ENCODE data around the gene SUCO.
"Not testable (repeated sequence)": the region's sequence is repeated elsewhere in the genome, so short reads cannot be mapped to it uniquely, and the experiment has no call there.

The SUCO gene

DNA sequence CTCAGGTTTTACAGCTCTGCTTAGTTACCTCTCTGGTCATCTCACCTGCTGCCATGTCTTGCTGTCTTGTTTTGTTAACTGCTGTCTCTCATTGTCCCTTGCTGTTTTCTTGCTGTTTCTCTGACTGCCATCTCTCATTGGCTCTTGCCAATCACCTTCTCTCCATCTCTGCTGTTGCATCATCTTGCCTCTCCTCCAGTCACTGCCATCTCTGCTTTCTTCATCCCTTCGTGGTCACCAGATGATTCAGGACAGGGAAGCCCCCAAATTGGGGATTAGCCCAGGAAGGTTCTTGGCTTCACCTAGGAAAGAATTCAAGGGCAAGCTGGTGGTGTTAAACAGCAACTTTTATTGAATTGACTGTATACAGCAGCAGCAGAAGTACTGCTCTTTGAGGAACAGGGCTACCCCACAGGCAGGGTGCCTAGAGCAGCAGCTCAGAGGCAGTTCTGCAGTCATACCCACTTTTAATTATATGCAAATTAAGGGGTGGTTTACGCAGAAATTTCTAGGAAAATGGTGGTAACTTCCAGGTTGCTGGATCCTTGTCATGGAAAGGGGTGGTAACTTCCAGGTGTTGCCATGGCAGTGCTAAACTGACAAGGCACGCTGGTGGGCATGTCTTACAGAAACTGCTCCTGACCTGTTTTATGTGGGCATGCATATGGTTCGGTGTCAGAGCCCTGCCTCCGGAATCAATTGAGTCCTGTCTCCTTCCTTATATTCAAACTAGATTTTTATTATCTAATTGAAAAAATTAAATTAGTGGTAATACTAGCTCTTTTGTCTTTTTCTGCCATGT, 33.4 kb downstream of the SUCO start:
- no peak for DNase-seq

DNA sequence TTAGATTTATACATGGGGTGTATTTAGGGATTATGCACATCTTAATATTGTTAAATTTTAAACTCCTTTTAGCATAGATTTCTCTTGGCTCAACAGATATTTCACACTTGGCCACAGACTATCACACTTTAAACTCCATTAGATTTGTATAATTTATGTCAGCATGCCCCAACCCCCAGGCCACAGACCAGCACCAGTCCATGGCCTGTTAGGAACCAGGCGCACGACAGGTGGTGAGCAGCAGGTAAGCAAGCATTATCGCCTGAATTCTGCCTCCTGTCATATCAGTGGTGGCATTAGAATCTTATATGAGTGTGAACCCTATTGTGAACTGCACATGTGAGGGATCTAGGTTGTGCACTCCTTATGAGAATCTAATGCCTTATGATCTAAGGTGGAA, 34.8 kb downstream of the SUCO start:
- DNase-seq = no peak

GRCh38 chr1:172574080-172574479, 41.1 kb downstream of the SUCO start:
- no peak for DNase-seq

DNA sequence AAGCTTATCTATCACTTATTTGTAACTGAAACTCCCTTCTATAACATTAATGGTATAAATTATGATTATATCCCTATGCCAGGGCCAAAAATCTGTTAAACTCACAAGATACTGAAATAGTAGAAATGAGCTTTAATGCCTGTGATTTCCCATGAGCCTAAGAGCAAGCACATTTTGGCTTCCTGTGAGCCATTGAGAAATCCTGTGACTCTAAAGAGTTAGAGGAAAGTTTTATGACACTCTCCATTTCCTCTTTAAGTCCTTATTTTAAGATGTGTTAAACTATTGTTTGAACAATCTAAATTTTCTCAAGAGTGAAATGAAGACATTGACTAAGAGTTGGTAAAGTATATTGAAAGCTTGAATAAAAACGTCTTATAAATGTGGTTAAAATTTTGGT, 45.6 kb downstream of the SUCO start:
- no peak for DNase-seq

GRCh38 chr1:172581273-172581672, 48.3 kb downstream of the SUCO start:
- DNase-seq = no peak

- no peak for DNase-seq
Measured at GRCh38 chr1:172581779-172582178, 48.8 kb downstream of the SUCO start.

- no peak for DNase-seq
Measured at GRCh38 chr1:172582889-172583288, 49.9 kb downstream of the SUCO start.

GRCh38 chr1:172585348-172585747, 52.4 kb downstream of the SUCO start:
- DNase-seq = no peak

DNA sequence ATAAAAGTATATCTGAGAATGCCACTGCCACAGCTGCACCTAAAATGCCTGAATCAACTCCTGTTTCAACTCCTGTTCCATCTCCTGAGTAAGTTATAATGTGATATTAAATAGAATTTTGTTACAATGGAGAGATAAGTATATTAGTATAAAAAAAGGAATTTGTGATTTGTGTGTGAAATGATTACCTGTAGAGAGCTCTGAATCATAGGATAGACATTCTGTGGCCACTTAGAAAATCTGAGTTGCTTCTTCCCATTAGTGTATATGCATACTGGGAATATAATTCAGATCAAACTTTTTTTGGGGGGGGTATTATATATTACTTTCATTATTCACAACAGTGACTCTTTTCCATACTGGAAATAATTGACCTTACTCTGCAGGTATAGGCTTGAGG, 52.9 kb downstream of the SUCO start:
- DNase-seq = no peak

- no peak for DNase-seq
Measured at GRCh38 chr1:172588296-172589291, 55.6 kb downstream of the SUCO start.

DNA sequence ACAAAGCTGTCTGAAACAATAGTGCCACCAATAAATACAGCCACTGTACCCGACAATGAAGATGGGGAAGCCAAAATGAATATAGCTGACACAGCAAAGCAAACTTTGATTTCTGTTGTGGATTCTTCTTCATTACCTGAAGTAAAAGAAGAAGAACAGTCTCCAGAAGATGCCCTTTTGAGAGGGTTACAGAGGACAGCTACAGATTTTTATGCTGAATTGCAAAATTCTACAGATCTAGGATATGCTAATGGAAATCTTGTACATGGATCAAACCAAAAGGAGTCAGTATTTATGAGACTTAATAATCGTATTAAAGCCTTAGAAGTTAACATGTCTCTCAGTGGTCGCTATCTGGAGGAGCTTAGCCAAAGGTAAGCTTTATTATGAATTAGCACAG, 56.6 kb downstream of the SUCO start:
- DNase-seq = peak; percentile 40

GRCh38 chr1:172591429-172591828, 58.5 kb downstream of the SUCO start:
- not testable (repeated sequence) for DNase-seq

- DNase-seq = not testable (repeated sequence)
Measured at GRCh38 chr1:172595066-172595465, 62.1 kb downstream of the SUCO start.

- not testable (repeated sequence) for DNase-seq
Measured at GRCh38 chr1:172596782-172597181, 63.8 kb downstream of the SUCO start.

DNA sequence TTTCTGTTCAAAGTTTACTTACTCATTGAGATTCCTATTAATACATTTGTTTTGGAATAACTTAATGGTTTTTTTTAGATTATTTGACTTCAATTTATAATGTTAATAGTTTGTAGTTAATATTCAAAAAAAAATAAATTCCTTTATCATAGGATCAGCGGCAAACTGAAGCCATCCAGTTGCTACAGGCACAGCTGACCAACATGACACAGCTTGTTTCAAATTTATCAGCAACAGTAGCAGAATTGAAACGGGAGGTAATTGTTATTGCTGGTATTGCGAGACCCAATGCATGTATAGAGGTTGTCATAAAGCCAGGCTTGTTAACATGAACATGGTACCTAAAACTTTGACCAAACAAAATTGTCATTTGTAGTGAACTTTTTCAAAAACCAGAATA, 67.0 kb downstream of the SUCO start:
- DNase-seq = no peak

DNA sequence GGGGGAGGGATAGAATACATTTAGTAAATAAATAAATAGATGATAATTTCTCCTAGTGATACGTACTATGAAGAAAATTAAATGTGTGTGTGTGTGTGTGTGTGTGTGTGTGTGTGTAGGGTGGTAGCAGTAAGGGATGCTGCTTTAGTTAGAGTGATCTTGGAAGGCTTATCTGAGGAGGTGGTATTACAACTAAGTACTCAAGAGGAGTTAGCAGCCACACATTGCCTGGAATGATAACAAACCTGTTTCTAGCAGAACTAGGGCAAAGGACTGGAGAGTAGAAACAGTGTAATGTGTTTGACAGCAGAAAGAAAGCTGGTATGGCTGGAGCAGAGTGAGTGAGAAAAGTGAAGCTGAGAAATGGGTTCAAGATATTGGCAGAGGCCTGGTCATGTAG, 67.7 kb downstream of the SUCO start:
- peak; percentile 24 for DNase-seq

DNA sequence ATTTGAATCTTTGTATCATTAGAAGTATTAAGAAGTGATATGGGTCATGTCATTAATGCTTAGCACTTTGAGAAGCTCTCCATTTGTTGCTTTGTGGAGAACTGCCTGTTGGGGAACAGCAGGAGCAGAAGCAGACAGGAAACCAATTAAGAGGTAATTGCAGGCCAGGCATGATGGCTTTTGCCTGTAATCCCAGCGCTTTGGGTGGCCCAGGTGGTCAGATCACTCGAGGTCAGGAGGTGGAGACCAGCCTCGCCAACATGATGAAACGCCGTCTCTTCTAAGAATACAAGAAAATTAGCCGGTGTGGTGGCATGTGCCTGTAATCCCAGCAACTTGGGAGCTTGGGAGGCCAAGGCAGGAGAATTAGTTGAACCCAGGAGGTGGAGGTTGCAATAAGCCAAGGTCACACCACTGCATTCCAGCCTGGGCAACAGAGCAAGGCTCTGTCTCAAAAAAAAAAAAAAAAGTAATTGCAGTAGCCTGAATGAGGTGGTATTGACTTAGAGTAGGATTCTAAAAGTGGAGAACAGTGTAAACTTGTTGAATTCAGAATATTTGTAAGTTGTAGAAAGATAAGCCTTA, 68.2 kb downstream of the SUCO start:
- peak; percentile 38 for DNase-seq

- DNase-seq = no peak
Measured at GRCh38 chr1:172602706-172603105, 69.8 kb downstream of the SUCO start.

GRCh38 chr1:172603816-172604215, 70.9 kb downstream of the SUCO start:
- DNase-seq = no peak

- no peak for DNase-seq
Measured at GRCh38 chr1:172605641-172606040, 72.7 kb downstream of the SUCO start.

DNA sequence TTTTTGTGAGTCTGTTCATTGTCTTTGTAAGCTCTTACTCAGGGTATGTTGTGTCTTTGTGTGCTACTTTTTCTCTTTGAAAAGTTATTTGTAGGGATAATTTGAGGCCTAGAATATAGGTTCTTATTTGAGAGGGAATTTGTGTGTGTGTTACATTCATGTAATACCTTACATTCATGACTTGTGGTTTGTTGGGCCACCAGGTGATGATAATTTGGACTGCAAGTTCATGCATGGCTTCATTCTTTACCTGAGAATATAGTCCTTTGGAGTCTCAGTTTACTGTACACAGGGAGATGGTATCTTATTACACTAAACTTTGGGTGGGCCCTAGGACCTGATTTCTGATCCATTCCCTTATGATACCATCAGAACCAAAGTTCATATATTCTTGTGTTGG, 74.2 kb downstream of the SUCO start:
- DNase-seq = no peak

- no peak for DNase-seq
Measured at GRCh38 chr1:172608098-172608601, 75.2 kb downstream of the SUCO start.

- peak; percentile 21 for DNase-seq
Measured at GRCh38 chr1:172609528-172609927, 76.6 kb downstream of the SUCO start.
